Measurements from ENCODE around the gene SHISA7.
"Not testable (repeated sequence)": the region's sequence is repeated elsewhere in the genome, so short reads cannot be mapped to it uniquely, and the experiment has no call there.

Gene SHISA7

GRCh38 chr19:55435020-55435419 is 8.1 kb downstream of the SHISA7 start:
- Histone ChIP-seq H3K4me1 (ENCODE audit: insufficient read depth, low read length) (no peaks in the 10 kb centered on the region), H3K36me3 (ENCODE audit: insufficient read depth, low read length) (no peaks in the 10 kb centered on the region), H3K9ac (ENCODE audit: low read depth, low read length) (no peak overlapping the region), H3K9me3 (ENCODE audit: control insufficient read depth, insufficient read depth, low read length) (no peaks in the 10 kb centered on the region)

- Histone ChIP-seq H3K4me1 (ENCODE audit: insufficient read depth, low read length) (no peaks in the 10 kb centered on the region), H3K9ac (ENCODE audit: low read depth, low read length) (no peak overlapping the region), H3K9me3 (ENCODE audit: control insufficient read depth, insufficient read depth, low read length) (no peaks in the 10 kb centered on the region), H3K36me3 (ENCODE audit: insufficient read depth, low read length) (no peaks in the 10 kb centered on the region)
Measured at GRCh38 chr19:55434356-55434919, 8.7 kb downstream of the SHISA7 start.

GRCh38 chr19:55433292-55433691 is 9.8 kb downstream of the SHISA7 start:
- Histone ChIP-seq H3K9ac (ENCODE audit: low read depth, low read length) (no peak overlapping the region), H3K36me3 (ENCODE audit: insufficient read depth, low read length) (no peaks in the 10 kb centered on the region), H3K4me1 (ENCODE audit: insufficient read depth, low read length) (no peaks in the 10 kb centered on the region; the same call in 1 of the 2 replicates), H3K9me3 (ENCODE audit: control insufficient read depth, insufficient read depth, low read length) (no peaks in the 10 kb centered on the region)

- Histone ChIP-seq H3K36me3 (ENCODE audit: insufficient read depth, low read length) (no peaks in the 10 kb centered on the region), H3K9me3 (ENCODE audit: control insufficient read depth, insufficient read depth, low read length) (no peaks in the 10 kb centered on the region), H3K9ac (ENCODE audit: low read depth, low read length) (no peak overlapping the region), H3K4me1 (ENCODE audit: insufficient read depth, low read length) (no peaks in the 10 kb centered on the region; the same call in 1 of the 2 replicates)
Measured at GRCh38 chr19:55432241-55432959, 10.7 kb downstream of the SHISA7 start.

- Histone ChIP-seq H3K9me3 (ENCODE audit: control insufficient read depth, insufficient read depth, low read length) (no peaks in the 10 kb centered on the region), H3K4me1 (ENCODE audit: insufficient read depth, low read length) (no peaks in the 10 kb centered on the region; the same call in 1 of the 2 replicates), H3K36me3 (ENCODE audit: insufficient read depth, low read length) (no peaks in the 10 kb centered on the region), H3K9ac (ENCODE audit: low read depth, low read length) (no peak overlapping the region)
Measured at GRCh38 chr19:55431183-55431582, 11.9 kb downstream of the SHISA7 start.

- no peaks in the 10 kb centered on the region for H3K36me3 ChIP-seq (ENCODE audit: insufficient read depth, low read length)
- H3K9me3 ChIP-seq (ENCODE audit: control insufficient read depth, insufficient read depth, low read length): no peaks in the 10 kb centered on the region
- no peaks in the 10 kb centered on the region; the same call in 1 of the 2 replicates for H3K4me1 ChIP-seq (ENCODE audit: insufficient read depth, low read length)
- H3K9ac ChIP-seq (ENCODE audit: low read depth, low read length): no peak overlapping the region
Measured at GRCh38 chr19:55426042-55426441, 17.1 kb downstream of the SHISA7 start.

- Histone ChIP-seq H3K4me1 (ENCODE audit: insufficient read depth, low read length) (no peaks in the 10 kb centered on the region; the same call in 1 of the 2 replicates), H3K36me3 (ENCODE audit: insufficient read depth, low read length) (no peaks in the 10 kb centered on the region), H3K9me3 (ENCODE audit: control insufficient read depth, insufficient read depth, low read length) (no peaks in the 10 kb centered on the region; the same call in 1 of the 2 replicates), H3K9ac (ENCODE audit: low read depth, low read length) (no peak overlapping the region)
Measured at GRCh38 chr19:55424518-55424917, 18.6 kb downstream of the SHISA7 start.

- H3K9me3 ChIP-seq (ENCODE audit: control insufficient read depth, insufficient read depth, low read length): no peaks in the 10 kb centered on the region; the same call in 1 of the 2 replicates
- H3K36me3 ChIP-seq (ENCODE audit: insufficient read depth, low read length): no peaks in the 10 kb centered on the region
- H3K4me1 ChIP-seq (ENCODE audit: insufficient read depth, low read length): no peaks in the 10 kb centered on the region
- H3K9ac ChIP-seq (ENCODE audit: low read depth, low read length): no peak overlapping the region
Measured at GRCh38 chr19:55423225-55424005, 19.7 kb downstream of the SHISA7 start.

- not testable (repeated sequence) for H3K36me3 ChIP-seq (ENCODE audit: insufficient read depth, low read length)
Measured at GRCh38 chr19:55421281-55421680, 21.8 kb downstream of the SHISA7 start.

GRCh38 chr19:55419624-55420236 is 23.4 kb downstream of the SHISA7 start:
- Histone ChIP-seq H3K9ac (ENCODE audit: low read depth, low read length) (no peak overlapping the region), H3K9me3 (ENCODE audit: control insufficient read depth, insufficient read depth, low read length) (no peaks in the 10 kb centered on the region; the same call in 1 of the 2 replicates), H3K4me1 (ENCODE audit: insufficient read depth, low read length) (peaks cover 4% of the 10 kb centered on the region; the same call in 1 of the 2 replicates), H3K36me3 (ENCODE audit: insufficient read depth, low read length) (no peaks in the 10 kb centered on the region)

More at GRCh38 chr19:55421281-55421680, 21.8 kb downstream of the SHISA7 start:
- not testable (repeated sequence) for H3K9ac ChIP-seq (ENCODE audit: low read depth, low read length); H3K9me3 ChIP-seq (ENCODE audit: control insufficient read depth, insufficient read depth, low read length); H3K4me1 ChIP-seq (ENCODE audit: insufficient read depth, low read length)

- H3K4me1 ChIP-seq (ENCODE audit: insufficient read depth, low read length): peaks cover 4% of the 10 kb centered on the region; the same call in 1 of the 2 replicates
- no peaks in the 10 kb centered on the region for H3K36me3 ChIP-seq (ENCODE audit: insufficient read depth, low read length)
- no peaks in the 10 kb centered on the region; the same call in 1 of the 2 replicates for H3K9me3 ChIP-seq (ENCODE audit: control insufficient read depth, insufficient read depth, low read length)
Measured at GRCh38 chr19:55419103-55419502, 24.0 kb downstream of the SHISA7 start.

GRCh38 chr19:55418185-55418584 is 24.9 kb downstream of the SHISA7 start:
- no peaks in the 10 kb centered on the region; the same call in 1 of the 2 replicates for H3K9me3 ChIP-seq (ENCODE audit: control insufficient read depth, insufficient read depth, low read length)
- no peak overlapping the region for H3K9ac ChIP-seq (ENCODE audit: low read depth, low read length)
- H3K4me1 ChIP-seq (ENCODE audit: insufficient read depth, low read length): peaks cover 4% of the 10 kb centered on the region; the same call in 1 of the 2 replicates
- H3K36me3 ChIP-seq (ENCODE audit: insufficient read depth, low read length): no peaks in the 10 kb centered on the region

More at GRCh38 chr19:55419103-55419502, 24.0 kb downstream of the SHISA7 start:
- no peak overlapping the region for H3K9ac ChIP-seq (ENCODE audit: low read depth, low read length)

GRCh38 chr19:55410168-55410567 is 32.9 kb downstream of the SHISA7 start:
- peaks cover 14% of the 10 kb centered on the region for H3K36me3 ChIP-seq (ENCODE audit: insufficient read depth, low read length)
- 0 out of 2 replicates have a peak, but pooled peaks cover 4% of the 10 kb centered on the region for H3K9me3 ChIP-seq (ENCODE audit: control insufficient read depth, insufficient read depth, low read length)
- peaks cover 10% of the 10 kb centered on the region; the same call in 1 of the 2 replicates for H3K4me1 ChIP-seq (ENCODE audit: insufficient read depth, low read length)
- no peak overlapping the region for H3K9ac ChIP-seq (ENCODE audit: low read depth, low read length)

GRCh38 chr19:55409179-55409578 is 33.9 kb downstream of the SHISA7 start:
- H3K9ac ChIP-seq (ENCODE audit: low read depth, low read length); H3K9me3 ChIP-seq (ENCODE audit: control insufficient read depth, insufficient read depth, low read length): not testable (repeated sequence)
- H3K4me1 ChIP-seq (ENCODE audit: insufficient read depth, low read length): peaks cover 10% of the 10 kb centered on the region; the same call in 1 of the 2 replicates
- peaks cover 19% of the 10 kb centered on the region for H3K36me3 ChIP-seq (ENCODE audit: insufficient read depth, low read length)
